ENCODE measurements around the gene EPHA1. TPM values are rescaled to one million over a fixed set of nuclear protein-coding genes. Genes with fewer than 3 reads are reported as not detected.

EPHA1 gene
- total and polyA plus RNA-seq, 12 donors: 0.12 to 0.73 (median 0.39) TPM; not detected in 9

DNA sequence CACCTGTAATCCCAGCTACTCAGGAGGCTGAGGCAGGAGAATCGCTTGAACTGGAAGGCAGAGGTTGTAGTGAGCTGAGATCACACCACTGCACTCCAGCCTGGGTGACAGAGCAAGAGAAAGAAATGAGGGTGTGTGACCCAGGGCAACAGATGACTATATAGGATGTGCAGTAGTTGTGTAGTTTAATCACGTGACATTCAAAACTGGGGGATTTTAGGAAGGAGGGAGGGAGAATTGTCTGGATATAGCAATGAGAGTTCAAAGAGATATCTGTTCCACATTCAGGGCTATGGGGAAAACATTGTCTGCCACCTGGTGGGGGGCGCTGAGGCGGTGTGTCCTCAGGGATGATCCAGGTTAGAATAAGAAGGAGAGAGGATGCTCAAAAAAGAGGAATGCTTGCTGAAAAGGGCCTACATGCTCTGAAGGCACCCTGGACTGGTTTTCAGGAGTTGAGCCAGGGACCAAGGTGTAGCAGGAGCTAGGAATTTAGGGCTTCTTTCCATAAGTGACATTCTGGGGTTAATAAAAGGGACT, 35.3 kb downstream of the EPHA1 start:
- intact Hi-C loops (cut with DNase I): loop anchor here in 1 of 10 donors (10.0 kb wide), 1 partner anchor 49 kb away; no protein-coding TSS in a partner anchor
- Histone ChIP-seq H3K27ac (no peak overlapping the region), H3K27me3 (no peaks in the 10 kb centered on the region), H3K9me3 (no peaks in the 10 kb centered on the region), H3K36me3 (no peaks in the 10 kb centered on the region), H3K4me1 (peaks cover 0 to 60% (median 0%) of the 10 kb centered on the region in 9 donors), H3K4me3 (no peak overlapping the region)
- TF ChIP-seq, protein P1, sequence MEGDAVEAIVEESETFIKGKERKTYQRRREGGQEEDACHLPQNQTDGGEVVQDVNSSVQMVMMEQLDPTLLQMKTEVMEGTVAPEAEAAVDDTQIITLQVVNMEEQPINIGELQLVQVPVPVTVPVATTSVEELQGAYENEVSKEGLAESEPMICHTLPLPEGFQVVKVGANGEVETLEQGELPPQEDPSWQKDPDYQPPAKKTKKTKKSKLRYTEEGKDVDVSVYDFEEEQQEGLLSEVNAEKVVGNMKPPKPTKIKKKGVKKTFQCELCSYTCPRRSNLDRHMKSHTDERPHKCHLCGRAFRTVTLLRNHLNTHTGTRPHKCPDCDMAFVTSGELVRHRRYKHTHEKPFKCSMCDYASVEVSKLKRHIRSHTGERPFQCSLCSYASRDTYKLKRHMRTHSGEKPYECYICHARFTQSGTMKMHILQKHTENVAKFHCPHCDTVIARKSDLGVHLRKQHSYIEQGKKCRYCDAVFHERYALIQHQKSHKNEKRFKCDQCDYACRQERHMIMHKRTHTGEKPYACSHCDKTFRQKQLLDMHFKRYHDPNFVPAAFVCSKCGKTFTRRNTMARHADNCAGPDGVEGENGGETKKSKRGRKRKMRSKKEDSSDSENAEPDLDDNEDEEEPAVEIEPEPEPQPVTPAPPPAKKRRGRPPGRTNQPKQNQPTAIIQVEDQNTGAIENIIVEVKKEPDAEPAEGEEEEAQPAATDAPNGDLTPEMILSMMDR (IDR thresholded peaks at IDR 0.05): no peak
- 87 to 91% methylated on average over 4 of the region's 4 CpGs for WGBS, 2 donors
- no peak for DNase-seq
- ATAC-seq: no peak

DNA sequence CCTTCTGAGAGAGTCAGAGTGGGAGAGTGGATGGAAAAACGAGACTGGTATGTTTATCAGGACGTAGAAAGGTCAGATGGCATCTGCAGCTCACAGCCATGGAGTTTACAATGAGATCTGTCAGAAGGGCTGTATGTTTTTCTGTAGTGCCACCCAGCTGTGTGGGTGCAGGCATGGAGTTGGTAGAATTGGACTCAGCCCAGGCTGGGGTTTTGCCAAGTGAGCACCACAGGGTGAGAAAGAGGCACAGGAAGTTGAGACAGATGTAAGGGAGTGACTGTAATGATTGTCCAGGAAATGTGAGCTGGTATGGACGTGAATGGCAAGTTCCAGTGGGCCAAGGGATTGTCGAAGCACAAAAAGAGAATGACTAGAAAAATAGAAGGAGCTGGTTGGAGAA, 36.6 kb downstream of the EPHA1 start:
- H3K27me3 ChIP-seq: no peaks in the 10 kb centered on the region
- H3K4me3 ChIP-seq: no peak overlapping the region
- H3K9me3 ChIP-seq: no peaks in the 10 kb centered on the region
- intact Hi-C loops (cut with DNase I): loop anchor here in 1 of 10 donors (10.0 kb wide), 1 partner anchor 47 kb away; no protein-coding TSS in a partner anchor
- TF ChIP-seq, protein P1 (IDR thresholded peaks at IDR 0.05): peak in 2 of 9 donors; percentile 9 to 27
- H3K4me1 ChIP-seq: peaks cover 0 to 47% (median 0%) of the 10 kb centered on the region in 9 donors
- DNase-seq: peak; percentile 57 to 60
- 40 to 51% methylated on average over 4 of the region's 4 CpGs for WGBS, 2 donors
- peak in 7 of 8 donors; percentile 52 to 75 (median 63) for ATAC-seq
- no peaks in the 10 kb centered on the region for H3K36me3 ChIP-seq
- peak overlapping the region in 1 of 10 donors; percentile 58 for H3K27ac ChIP-seq

DNA sequence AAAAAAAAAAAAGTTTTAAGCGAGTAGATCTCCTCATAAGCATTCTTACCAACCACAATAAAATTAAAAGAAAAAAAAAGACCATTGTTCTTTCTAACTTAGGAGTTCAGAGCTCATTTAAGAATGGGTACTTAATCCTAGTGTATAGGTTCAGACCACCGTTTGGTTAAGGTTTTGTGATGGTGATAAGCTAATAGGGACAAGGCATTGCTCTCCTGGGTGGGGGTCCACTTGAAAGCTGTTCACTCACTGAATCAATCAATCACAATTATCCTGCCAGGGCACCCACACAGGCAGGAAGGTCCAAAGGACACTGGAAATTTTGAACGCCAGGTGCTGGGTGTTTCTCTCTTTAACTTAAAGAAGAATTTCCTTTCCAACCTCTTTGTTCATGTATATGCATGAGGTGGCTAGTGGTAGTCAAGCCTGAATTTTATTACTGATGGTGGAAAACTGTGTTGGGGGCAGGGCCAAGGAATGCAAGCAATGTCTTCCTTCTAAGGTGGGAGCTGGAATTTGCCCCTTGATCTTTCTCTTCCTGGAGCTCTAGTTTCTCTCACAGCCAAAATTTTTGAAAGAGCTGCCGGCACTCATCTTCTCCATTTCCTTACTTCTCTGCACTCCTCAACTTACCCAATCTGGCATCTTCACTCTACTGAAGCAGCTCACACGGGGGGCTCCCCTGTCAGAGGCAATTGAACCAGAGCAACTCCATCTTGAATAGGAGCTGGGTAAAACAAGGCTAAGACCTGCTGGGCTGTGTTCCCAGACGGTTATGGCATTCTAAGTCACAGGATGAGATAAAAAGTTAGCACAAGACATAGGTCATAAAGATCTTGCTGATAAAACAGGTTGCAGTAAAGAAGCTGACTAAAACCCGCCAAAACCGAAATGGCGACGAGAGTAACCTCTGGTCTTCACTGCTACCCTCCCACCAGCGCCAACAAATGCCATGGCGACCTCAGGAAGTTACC, 38.7 kb downstream of the EPHA1 start:
- DNase-seq (no peak), ATAC-seq (no peak)
- no peaks in the 10 kb centered on the region for H3K9me3 ChIP-seq
- H3K27me3 ChIP-seq: peaks cover 0 to 17% (median 0%) of the 10 kb centered on the region in 7 donors
- intact Hi-C loops (cut with DNase I): loop anchor here in 4 of 10 donors (10.0 kb wide), 2 partner anchors 45 kb away; no protein-coding TSS in a partner anchor
- no peaks in the 10 kb centered on the region for H3K36me3 ChIP-seq
- H3K4me3 ChIP-seq: no peak overlapping the region
- peaks cover 0 to 26% (median 0%) of the 10 kb centered on the region in 9 donors for H3K4me1 ChIP-seq
- H3K27ac ChIP-seq: no peak overlapping the region
- TF ChIP-seq, protein P1 (IDR thresholded peaks at IDR 0.05): no peak
- 85% methylated on average over 12 of the region's 12 CpGs for WGBS, 2 donors

DNA sequence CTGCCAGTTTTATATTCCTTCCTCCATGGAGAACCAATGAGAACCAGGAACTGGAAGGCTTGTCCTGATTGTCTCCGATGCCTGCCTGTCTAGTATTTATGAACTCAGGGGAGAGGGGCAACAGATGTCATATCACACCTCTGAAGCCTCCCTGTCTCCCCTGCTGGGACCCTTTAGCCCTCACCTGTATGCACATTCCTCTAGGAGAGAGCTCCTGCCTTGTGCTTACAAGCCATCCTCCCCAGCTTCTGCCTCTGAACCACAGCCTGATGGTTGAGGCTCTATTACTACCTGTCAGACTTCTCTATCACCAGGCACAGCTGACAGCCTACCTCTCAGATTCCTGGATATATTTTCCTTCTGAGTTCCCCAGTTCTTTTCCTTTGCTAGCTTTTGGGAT, 40.3 kb downstream of the EPHA1 start:
- no peak for DNase-seq
- intact Hi-C loops (cut with DNase I): loop anchor here in 3 of 10 donors (10.0 kb wide), 1 partner anchor 46 kb away; no protein-coding TSS in a partner anchor
- WGBS, 2 donors: 89 to 97% methylated on average over 1 of the region's 1 CpG
- no peak overlapping the region for H3K27ac ChIP-seq
- ATAC-seq: no peak
- no peak overlapping the region for H3K4me3 ChIP-seq
- H3K4me1 ChIP-seq: peaks cover 0 to 12% (median 0%) of the 10 kb centered on the region in 9 donors
- no peaks in the 10 kb centered on the region for H3K9me3 ChIP-seq
- H3K27me3 ChIP-seq: peaks cover 0 to 33% (median 13%) of the 10 kb centered on the region in 7 donors
- TF ChIP-seq, protein P1 (IDR thresholded peaks at IDR 0.05): no peak
- no peaks in the 10 kb centered on the region for H3K36me3 ChIP-seq

All from heart right ventricle (tissue), 16 donors.